Gastrocnemius medialis (tissue), 4 donors: ENCODE results near the gene PRSS53.

ENCODE experiments used
- CTCF ChIP-seq, 5 experiments: fragments of 450-650 bp in 3 of 5; fragments of 200-600 bp in 2 of 5; sonication (generic) in 2 of 5; IDR thresholded peaks in 4 of 5; conservative IDR thresholded peaks in 1 of 5; 1 replicate in 4 of 5; 2 replicates in 1 of 5; pipeline ENCODE4 v1.5.1; 2016 to 2019; ENCODE audit warnings: antibody characterized with exemption in 5 of 5, mild to moderate bottlenecking in 3 of 5, moderate library complexity in 3 of 5
- POLR2A ChIP-seq, 2 donors: fragments of 450-650 bp; IDR thresholded peaks; one replicate each; pipeline ENCODE4 v1.6.1; 2017; ENCODE audit warnings: antibody characterized with exemption in 2 of 2, mild to moderate bottlenecking in 2 of 2, moderate library complexity in 2 of 2

GRCh38 chr16:31071861-31072260, 16.9 kb downstream of the PRSS53 start:
- no peak for TF ChIP-seq CTCF (IDR thresholded peaks at IDR 0.05 in 4 of 5, conservative IDR thresholded peaks at IDR 0.05 in 1 of 5)
- no peak for TF ChIP-seq POLR2A (IDR thresholded peaks at IDR 0.05)
